OCI-LY3 (cell line): ENCODE results near the gene GCAT.

ENCODE experiments used
- H2AFZ ChIP-seq: fragments of 200-600, 300-600 bp; shearing (Covaris generic); 2 replicates; pipeline ENCODE4 v1.6.0; 2014; ENCODE audit warnings: antibody characterized with exemption, low read depth, low read length
- H3K27ac ChIP-seq: fragments of 200-600, 300-600 bp; sonication (generic); 2 replicates; pipeline ENCODE4 v1.5.1; 2014; ENCODE audit warnings: mild to moderate bottlenecking, low read length, moderate library complexity, mixed read lengths
- H3K27me3 ChIP-seq: fragments of 200-600, 300-600 bp; sonication (generic); 2 replicates; pipeline ENCODE4 v1.6.1; 2014; ENCODE audit warnings: low read depth, low read length, mixed read lengths
- H3K36me3 ChIP-seq: fragments of 200-600, 300-600 bp; sonication (generic); replicated peaks from 2 replicates; pipeline ENCODE3; 2014; ENCODE audit warnings: low read depth, low read length, mixed read lengths
- H3K4me1 ChIP-seq: fragments of 300-600, 200-600 bp; sonication (generic); 2 replicates; pipeline ENCODE4 v1.6.1; 2014; ENCODE audit warnings: low read length, mixed read lengths
- H3K4me2 ChIP-seq: fragments of 200-600, 300-600 bp; sonication (generic); 2 replicates; pipeline ENCODE4 v1.6.1; 2014; ENCODE audit warnings: low read length, mixed read lengths
- H3K4me3 ChIP-seq: fragments of 300-600, 200-600 bp; sonication (generic); 2 replicates; pipeline ENCODE4 v1.5.1; 2014; ENCODE audit warnings: antibody characterized with exemption, mild to moderate bottlenecking, low read length, moderate library complexity
- H3K79me2 ChIP-seq: fragments of 300-600, 200-600 bp; shearing (Covaris generic); 2 replicates; pipeline ENCODE4 v1.6.1; 2014; ENCODE audit warnings: mild to moderate bottlenecking, low read length, mixed read lengths
- H3K9ac ChIP-seq: fragments of 300-600, 200-600 bp; shearing (Covaris generic); 2 replicates; pipeline ENCODE4 v1.6.0; 2014; ENCODE audit warnings: mild to moderate bottlenecking, low read length, moderate library complexity
- H3K9me3 ChIP-seq: fragments of 200-600, 300-600 bp; shearing (Covaris generic); 2 replicates; pipeline ENCODE4 v1.6.1; 2014; ENCODE audit warnings: low read length, mixed read lengths; ENCODE audit not compliant: insufficient read depth
- H4K20me1 ChIP-seq: fragments of 200-600, 300-600 bp; sonication (generic); 2 replicates; pipeline ENCODE4 v1.6.1; 2016; ENCODE audit warnings: low read length, mixed read lengths; ENCODE audit not compliant: insufficient read depth
- CTCF ChIP-seq: fragments of 200-600, 300-600 bp; sonication (generic); IDR thresholded peaks from 2 replicates; pipeline ENCODE4 v1.5.1; 2014; ENCODE audit warnings: antibody characterized with exemption, low read length, low read depth
- EZH2phosphoT487 ChIP-seq: fragments of 200-600 bp; shearing (Covaris generic); IDR thresholded peaks from 2 replicates; pipeline ENCODE4 v1.6.1; 2018; ENCODE audit warnings: antibody characterized with exemption, mixed run types, low read depth

Gene GCAT

GRCh38 chr22:37762389-37762836 is 45.3 kb upstream of the GCAT start:
- H3K36me3 ChIP-seq, result peaks cover 19% of the 10 kb centered on the region

DNA sequence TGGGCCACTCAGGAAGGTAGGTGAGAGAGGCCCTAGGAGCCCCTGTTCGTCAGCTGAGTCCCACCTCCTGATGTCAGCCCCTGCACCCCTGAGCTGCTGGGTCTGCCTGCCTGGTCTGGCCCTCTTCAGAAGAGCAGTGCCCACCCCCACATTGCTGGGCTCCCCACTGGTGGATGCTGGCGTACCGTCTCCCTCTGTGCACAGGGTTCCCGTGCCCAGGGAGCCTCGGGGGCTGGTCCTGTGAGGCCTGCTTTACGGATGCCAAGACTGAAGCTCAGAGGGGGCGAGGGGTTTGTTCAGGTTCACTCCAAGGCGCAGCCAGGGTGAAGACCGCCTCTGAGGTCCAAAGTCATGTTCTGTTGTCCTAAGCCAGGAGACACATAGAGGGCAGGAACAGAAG is 44.7 kb upstream of the GCAT start:
- Histone ChIP-seq H3K36me3 (peaks cover 19% of the 10 kb centered on the region), H3K27ac (no peak overlapping the region), H3K9ac (no peak overlapping the region), H3K4me2 (no peak overlapping the region), H4K20me1 (no peaks in the 10 kb centered on the region), H2AFZ (no peak overlapping the region), H3K27me3 (no peaks in the 10 kb centered on the region), H3K4me1 (peaks cover 9% of the 10 kb centered on the region), H3K4me3 (no peak overlapping the region), H3K79me2 (no peaks in the 10 kb centered on the region), H3K9me3 (no peaks in the 10 kb centered on the region)
- no peak for TF ChIP-seq CTCF
- TF ChIP-seq EZH2phosphoT487, result no peak

More at GRCh38 chr22:37762389-37762836, 45.3 kb upstream of the GCAT start:
- H4K20me1 ChIP-seq, result no peaks in the 10 kb centered on the region
- no peaks in the 10 kb centered on the region for H3K79me2 ChIP-seq
- no peak overlapping the region for H3K4me3 ChIP-seq
- no peaks in the 10 kb centered on the region for H3K27me3 ChIP-seq
- no peak overlapping the region for H2AFZ ChIP-seq
- H3K27ac ChIP-seq, result no peak overlapping the region
- no peak overlapping the region for H3K9ac ChIP-seq
- no peak overlapping the region for H3K4me2 ChIP-seq
- TF ChIP-seq EZH2phosphoT487, result no peak
- TF ChIP-seq CTCF, result no peak
- peaks cover 9% of the 10 kb centered on the region for H3K4me1 ChIP-seq
- no peaks in the 10 kb centered on the region for H3K9me3 ChIP-seq

- no peak for TF ChIP-seq CTCF
These were observed 44.1 kb upstream of the GCAT start for GRCh38 chr22:37763652-37764051.

DNA sequence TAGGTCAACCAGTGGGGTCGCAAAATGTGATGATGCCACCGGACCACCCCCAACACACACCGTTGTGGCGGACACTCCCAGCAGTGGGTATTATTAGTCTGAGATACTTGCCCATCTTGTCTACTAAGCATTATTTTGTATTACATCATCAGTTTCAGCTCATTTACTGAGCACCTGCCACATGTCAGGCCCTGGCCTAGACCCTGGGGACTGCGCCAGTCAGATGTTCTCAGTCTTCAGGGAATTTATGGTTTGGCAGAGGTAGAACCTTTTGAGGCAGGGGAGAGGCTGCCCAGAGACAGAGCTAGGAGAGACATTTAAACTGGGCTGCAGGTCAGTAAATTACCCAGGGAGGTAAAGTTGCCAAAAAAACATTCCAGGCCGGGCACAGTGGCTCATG is 43.1 kb upstream of the GCAT start:
- Histone ChIP-seq H3K4me2 (no peak overlapping the region), H3K27ac (no peak overlapping the region), H3K79me2 (no peaks in the 10 kb centered on the region), H3K4me3 (no peak overlapping the region), H3K9me3 (no peaks in the 10 kb centered on the region), H2AFZ (no peak overlapping the region), H3K27me3 (no peaks in the 10 kb centered on the region), H3K9ac (no peak overlapping the region), H3K4me1 (peaks cover 9% of the 10 kb centered on the region), H4K20me1 (no peaks in the 10 kb centered on the region), H3K36me3 (peaks cover 8% of the 10 kb centered on the region)
- no peak for TF ChIP-seq CTCF
- TF ChIP-seq EZH2phosphoT487, result no peak

More at GRCh38 chr22:37763652-37764051, 44.1 kb upstream of the GCAT start:
- Histone ChIP-seq H3K79me2 (no peaks in the 10 kb centered on the region), H3K4me2 (no peak overlapping the region), H3K4me3 (no peak overlapping the region), H3K9ac (no peak overlapping the region), H3K9me3 (no peaks in the 10 kb centered on the region), H3K27ac (no peak overlapping the region), H3K4me1 (peaks cover 9% of the 10 kb centered on the region), H3K27me3 (no peaks in the 10 kb centered on the region), H2AFZ (no peak overlapping the region), H4K20me1 (no peaks in the 10 kb centered on the region), H3K36me3 (peaks cover 18% of the 10 kb centered on the region)
